H7 (cell line): Measurements from ENCODE around the gene PRKCB. TPM values are rescaled to one million over a fixed set of nuclear protein-coding genes. Genes with fewer than 3 reads are reported as not detected.

Experiments
- DNase-seq: peaks from one replicate; pipeline ENCODE4 v3.0.0; 2012
- H3K27me3 ChIP-seq: 2 replicates; pipeline ENCODE4 v1.6.0; 2011; ENCODE audit warnings: mild to moderate bottlenecking, low read length; ENCODE audit not compliant: control insufficient read depth, insufficient read depth
- H3K36me3 ChIP-seq: replicated peaks from 2 replicates; pipeline ENCODE4 v1.5.1; 2011; ENCODE audit warnings: low read length; ENCODE audit not compliant: control insufficient read depth, insufficient read depth
- H3K4me3 ChIP-seq: 2 replicates; pipeline ENCODE4 v1.5.1; 2011; ENCODE audit warnings: low read depth, mild to moderate bottlenecking, control low read depth, low read length, moderate library complexity; ENCODE audit not compliant: insufficient read depth
- total RNA-seq: library from RNA; depleted of rRNA; stranded (reverse); fragments of >200 nt; shearing (Covaris generic); gene quantifications from 2 replicates; pipeline ENCODE4 v1.2.3, GENCODE V29; 2014

PRKCB gene
- total RNA-seq, 1 experiment from 2014 or later: 0.80 TPM

GRCh38 chr16:23981429-23982399, 145.9 kb downstream of the PRKCB start:
- no peak for DNase-seq
- H3K36me3 ChIP-seq: no peaks in the 10 kb centered on the region
- H3K27me3 ChIP-seq: no peaks in the 10 kb centered on the region; the same call in 1 of the 2 replicates
- H3K4me3 ChIP-seq: no peak overlapping the region

DNA sequence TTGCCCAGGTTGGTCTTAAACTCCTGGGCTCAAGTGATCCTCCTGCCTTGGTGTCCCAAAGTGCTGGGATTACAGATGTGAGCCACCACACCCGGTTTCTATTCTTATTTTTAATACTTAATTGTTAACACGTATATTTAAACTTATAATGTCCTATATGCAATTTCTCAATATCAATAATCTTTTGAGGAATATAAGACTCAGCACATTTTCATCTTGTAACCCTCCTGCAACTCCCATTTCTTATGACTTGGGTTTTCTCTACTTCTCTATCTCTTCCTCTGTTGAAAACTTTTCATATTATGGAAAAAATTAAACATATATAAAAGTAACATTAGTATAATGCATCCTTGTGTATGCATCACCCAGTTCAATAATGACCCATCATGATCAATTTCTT, 150.7 kb downstream of the PRKCB start:
- H3K27me3 ChIP-seq: no peaks in the 10 kb centered on the region
- H3K4me3 ChIP-seq: no peak overlapping the region
- no peaks in the 10 kb centered on the region for H3K36me3 ChIP-seq
- no peak for DNase-seq

DNA sequence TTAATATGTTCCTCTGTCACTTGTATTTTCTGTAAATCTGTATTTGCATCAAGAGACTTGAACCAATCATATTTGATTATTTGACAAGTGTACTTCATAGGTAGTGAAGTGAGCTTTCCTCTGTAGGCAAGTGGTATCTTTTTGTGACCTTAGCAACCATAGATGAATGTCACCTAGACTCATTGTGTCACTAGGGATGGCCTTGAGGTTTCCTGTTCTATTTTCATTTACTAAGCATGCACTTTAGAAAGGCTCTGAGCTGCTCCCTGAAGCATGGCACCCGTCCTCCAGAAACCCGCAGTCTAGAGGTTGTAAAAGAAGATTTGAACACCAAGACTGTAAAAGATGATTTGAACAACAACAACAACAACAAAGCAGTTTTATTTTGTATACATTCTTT, 151.7 kb downstream of the PRKCB start:
- no peaks in the 10 kb centered on the region for H3K36me3 ChIP-seq
- no peak overlapping the region for H3K4me3 ChIP-seq
- no peaks in the 10 kb centered on the region for H3K27me3 ChIP-seq
- DNase-seq: no peak

DNA sequence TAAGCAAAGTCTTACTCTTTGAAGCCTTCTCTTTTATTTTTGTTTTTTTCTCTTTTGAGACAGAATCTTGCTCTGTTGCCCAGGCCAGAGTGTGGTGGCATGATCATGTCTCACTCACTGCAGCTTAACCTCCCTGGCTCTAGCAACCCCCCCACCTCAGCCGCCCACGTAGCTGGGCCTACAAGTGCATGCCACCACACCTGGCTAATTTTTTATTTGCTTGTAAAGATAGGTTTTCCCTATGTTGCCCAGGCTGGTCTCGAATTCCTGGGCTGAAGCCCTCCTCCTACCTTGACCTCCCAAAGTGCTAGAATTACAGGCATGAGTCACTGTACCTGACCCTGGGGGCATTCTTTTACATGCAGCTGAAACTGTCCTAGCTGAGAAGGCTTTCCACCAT, 154.7 kb downstream of the PRKCB start:
- no peaks in the 10 kb centered on the region for H3K36me3 ChIP-seq
- H3K4me3 ChIP-seq: no peak overlapping the region
- DNase-seq: no peak
- H3K27me3 ChIP-seq: no peaks in the 10 kb centered on the region

DNA sequence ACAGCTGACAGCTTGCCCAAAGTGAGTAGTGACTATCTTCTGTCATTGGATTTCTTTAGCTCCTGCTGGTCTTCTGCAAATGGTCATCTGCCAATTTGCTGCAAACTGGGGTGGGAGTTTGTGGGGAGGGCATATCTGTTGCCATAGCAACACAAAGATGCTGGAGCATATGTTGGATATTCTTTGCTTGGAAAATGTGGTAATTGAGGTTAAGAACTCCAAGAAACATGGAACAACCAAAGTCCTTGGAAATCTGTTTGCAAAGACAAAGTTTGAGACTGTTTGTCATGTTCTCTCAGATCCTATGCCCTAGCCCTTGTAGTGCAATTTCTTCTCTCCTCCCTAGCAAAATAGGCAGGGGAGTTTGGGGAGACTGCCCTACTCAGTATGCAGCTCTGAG, 155.3 kb downstream of the PRKCB start:
- H3K27me3 ChIP-seq: no peaks in the 10 kb centered on the region
- no peak for DNase-seq
- H3K4me3 ChIP-seq: no peak overlapping the region
- no peaks in the 10 kb centered on the region for H3K36me3 ChIP-seq

DNA sequence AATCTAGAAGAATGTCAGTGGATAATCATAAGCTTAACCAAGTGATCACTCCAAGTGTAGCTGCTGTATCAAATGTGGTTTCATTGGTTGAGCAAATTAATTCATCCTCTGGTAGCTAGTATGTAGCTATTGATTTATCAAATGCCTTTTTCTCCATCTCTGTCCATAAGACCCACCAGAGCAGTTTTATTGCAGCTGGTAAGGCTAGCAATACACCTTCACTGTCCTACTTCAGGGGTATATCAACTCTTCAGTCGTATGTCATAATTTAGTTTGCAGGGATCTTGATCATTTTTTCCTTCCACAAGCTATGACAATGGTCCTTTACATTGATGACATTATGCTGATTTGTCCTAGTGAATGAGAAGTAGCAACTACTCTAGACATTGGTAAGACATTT, 158.8 kb downstream of the PRKCB start:
- Histone ChIP-seq H3K4me3 (no peak overlapping the region), H3K36me3 (no peaks in the 10 kb centered on the region), H3K27me3 (no peaks in the 10 kb centered on the region; the same call in 1 of the 2 replicates)
- DNase-seq: no peak

DNA sequence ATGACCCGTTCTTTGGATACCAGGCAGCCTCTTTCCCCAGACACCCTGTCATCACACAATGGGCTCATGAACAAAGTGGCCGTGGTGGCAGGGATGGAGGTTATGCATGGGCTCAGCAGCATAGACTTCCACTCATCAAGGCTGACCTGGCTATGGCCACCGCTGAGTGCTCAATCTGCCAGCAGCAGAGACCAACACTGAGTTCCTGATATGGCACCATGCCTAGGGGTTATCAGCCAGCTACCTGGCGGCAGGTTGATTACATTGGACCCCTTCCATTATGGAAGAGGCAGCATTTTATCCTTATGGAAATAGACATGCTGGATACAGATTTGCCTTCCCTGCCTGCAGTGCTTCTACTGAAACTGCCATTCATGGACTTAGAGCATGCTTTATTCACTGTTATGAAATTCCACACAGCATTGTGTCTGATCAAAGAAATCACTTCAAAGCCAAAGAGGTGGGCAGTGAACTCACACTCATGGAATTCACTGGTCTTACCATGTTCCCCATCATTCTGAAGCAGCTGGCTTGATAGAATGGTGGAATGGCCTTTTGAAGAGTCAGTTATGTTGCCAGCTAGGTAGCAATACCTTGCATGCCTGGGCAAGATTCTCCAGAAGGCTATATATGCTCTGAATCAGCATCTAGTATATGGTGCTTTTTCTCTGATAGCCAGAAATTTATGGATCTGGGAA, 160.6 kb downstream of the PRKCB start:
- Histone ChIP-seq H3K4me3 (no peak overlapping the region), H3K27me3 (no peaks in the 10 kb centered on the region; the same call in 1 of the 2 replicates), H3K36me3 (no peaks in the 10 kb centered on the region)
- no peak for DNase-seq

- H3K36me3 ChIP-seq: no peaks in the 10 kb centered on the region
- H3K27me3 ChIP-seq: no peaks in the 10 kb centered on the region; the same call in 1 of the 2 replicates
- no peak overlapping the region for H3K4me3 ChIP-seq
- no peak for DNase-seq
These were observed 163.0 kb downstream of the PRKCB start for GRCh38 chr16:23998771-23999170.

- no peak overlapping the region for H3K4me3 ChIP-seq
- H3K27me3 ChIP-seq: no peaks in the 10 kb centered on the region; the same call in 1 of the 2 replicates
- DNase-seq: no peak
- no peaks in the 10 kb centered on the region for H3K36me3 ChIP-seq
These were observed 163.9 kb downstream of the PRKCB start for GRCh38 chr16:23999663-24000062.

- DNase-seq: no peak
- H3K36me3 ChIP-seq: no peaks in the 10 kb centered on the region
- H3K4me3 ChIP-seq: no peak overlapping the region
- no peaks in the 10 kb centered on the region; the same call in 1 of the 2 replicates for H3K27me3 ChIP-seq
These were observed 165.9 kb downstream of the PRKCB start for GRCh38 chr16:24001710-24002109.

DNA sequence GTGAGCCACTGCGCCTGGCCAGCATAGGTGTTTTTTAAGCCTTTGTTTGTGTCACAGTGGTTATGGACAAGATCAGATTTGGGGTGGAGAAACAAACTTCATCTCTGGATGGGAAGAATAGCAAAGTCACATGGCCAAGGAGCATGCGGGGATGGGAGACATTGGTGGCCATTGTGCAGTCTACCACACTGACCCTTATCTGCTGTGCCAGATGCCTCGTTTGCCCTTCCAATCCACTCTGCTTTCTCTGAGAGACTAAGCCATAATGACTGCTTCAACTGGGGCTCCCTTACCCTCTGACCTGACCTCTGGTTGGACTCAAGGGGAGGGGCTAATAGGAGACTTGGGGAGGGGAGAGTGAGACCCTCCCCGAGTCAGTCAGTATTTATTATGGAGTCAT, 166.8 kb downstream of the PRKCB start:
- H3K27me3 ChIP-seq: no peaks in the 10 kb centered on the region; the same call in 1 of the 2 replicates
- no peak overlapping the region for H3K4me3 ChIP-seq
- DNase-seq: no peak
- H3K36me3 ChIP-seq: no peaks in the 10 kb centered on the region

DNA sequence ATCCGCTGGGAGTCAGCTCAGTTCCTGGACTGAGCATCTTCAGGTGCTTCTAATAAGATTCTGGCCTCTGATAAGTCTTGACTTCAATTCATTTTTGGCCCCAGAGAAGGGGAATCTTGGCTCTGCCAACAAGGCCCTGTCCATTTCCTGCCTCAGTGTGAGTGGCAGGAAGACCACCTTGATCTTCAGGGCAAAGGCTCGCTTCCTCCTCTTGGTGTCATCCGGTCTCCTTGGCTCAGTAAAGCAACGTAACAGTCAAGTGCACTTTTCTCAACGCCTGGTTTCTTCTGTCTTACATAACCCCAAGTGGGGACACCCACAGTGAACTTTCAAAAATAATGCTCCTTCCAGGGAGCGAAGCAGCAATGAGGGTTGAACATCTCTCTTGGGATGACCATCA, 169.8 kb downstream of the PRKCB start:
- Histone ChIP-seq H3K27me3 (no peaks in the 10 kb centered on the region; the same call in 1 of the 2 replicates), H3K36me3 (no peaks in the 10 kb centered on the region), H3K4me3 (no peak overlapping the region)
- no peak for DNase-seq

DNA sequence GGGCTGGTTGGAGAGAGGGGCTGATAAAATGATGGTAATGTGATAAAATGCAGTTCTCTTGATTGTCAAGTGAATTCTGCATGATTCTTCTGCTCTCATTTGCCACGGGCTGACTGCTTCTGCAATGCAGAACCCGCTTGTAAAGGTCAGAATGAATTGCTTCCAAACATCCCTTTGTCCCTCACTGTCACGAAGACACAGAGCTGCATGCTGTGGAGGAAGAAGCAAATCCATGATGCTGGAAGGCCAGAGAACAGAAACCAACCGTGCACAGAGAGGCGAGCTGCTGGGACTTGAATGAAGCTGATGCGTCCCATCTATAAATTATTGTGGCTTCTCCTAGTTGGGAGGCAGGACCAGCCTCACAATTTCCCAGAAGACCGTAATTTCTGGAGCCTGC, 171.6 kb downstream of the PRKCB start:
- no peak for DNase-seq
- Histone ChIP-seq H3K27me3 (no peaks in the 10 kb centered on the region; the same call in 1 of the 2 replicates), H3K36me3 (no peaks in the 10 kb centered on the region), H3K4me3 (no peak overlapping the region)

GRCh38 chr16:24007934-24008333, 172.2 kb downstream of the PRKCB start:
- no peak for DNase-seq
- Histone ChIP-seq H3K27me3 (no peaks in the 10 kb centered on the region; the same call in 1 of the 2 replicates), H3K36me3 (no peaks in the 10 kb centered on the region), H3K4me3 (no peak overlapping the region)

- Histone ChIP-seq H3K4me3 (no peak overlapping the region), H3K27me3 (no peaks in the 10 kb centered on the region; the same call in 1 of the 2 replicates), H3K36me3 (no peaks in the 10 kb centered on the region)
- DNase-seq: no peak
These were observed 173.3 kb downstream of the PRKCB start for GRCh38 chr16:24009098-24009497.
